GM19397 (cell line): ENCODE results near the gene FCGBP.
"Not testable (repeated sequence)": the region's sequence is repeated elsewhere in the genome, so short reads cannot be mapped to it uniquely, and the experiment has no call there.

ENCODE experiments used
- ATAC-seq: cut with Tn5 transposase; IDR thresholded peaks from one replicate; pipeline ENCODE4 v1.9.1; 2021; ENCODE audit warnings: mild to moderate bottlenecking, moderate library complexity; ENCODE audit not compliant: unreplicated experiment

FCGBP gene

DNA sequence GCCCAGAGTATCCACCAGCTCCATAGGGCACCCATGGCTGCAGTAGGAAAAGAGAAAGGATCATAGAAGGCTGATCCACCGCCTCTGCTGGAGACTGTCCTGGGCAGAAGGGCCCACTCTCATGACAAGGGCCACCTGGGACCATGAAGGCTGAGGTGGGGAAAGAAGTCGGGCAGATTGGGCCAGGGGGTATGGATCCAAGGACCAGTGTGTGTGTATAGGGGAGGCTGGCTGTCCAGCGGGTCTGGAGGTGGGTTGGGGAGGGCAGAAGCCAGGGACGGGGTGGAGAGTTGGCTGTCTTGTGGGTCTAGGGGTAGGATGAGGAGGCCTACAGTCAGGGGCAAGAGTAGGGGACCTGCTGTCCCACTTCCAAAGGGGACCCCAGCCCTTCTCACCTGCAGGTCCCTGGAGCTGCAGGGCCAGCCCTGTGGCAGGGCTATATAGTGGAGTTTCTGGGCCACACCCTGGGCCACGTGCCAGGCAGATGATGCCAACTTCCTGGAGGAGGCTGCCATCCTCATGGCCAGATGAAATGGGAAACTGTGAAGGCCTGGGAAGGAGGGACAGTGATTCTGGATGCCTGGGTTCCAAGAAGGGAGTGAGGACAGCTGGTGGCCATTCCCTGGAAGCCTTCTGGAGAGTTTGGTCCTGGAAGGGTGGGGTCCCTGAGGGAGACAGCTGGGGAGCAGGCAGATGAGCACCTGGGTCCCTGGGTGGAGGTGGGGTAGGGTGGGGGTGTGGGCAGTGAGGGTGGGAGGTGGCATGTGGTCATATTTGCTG lies at the start of gene FCGBP:
Gene FCGBP, minus strand, starts transcription at position 51 of the 780 bp plus-strand sequence.
- no peak for ATAC-seq

- no peak for ATAC-seq
Observed at GRCh38 chr19:39983695-39984300, 49.4 kb upstream of the FCGBP start.

DNA sequence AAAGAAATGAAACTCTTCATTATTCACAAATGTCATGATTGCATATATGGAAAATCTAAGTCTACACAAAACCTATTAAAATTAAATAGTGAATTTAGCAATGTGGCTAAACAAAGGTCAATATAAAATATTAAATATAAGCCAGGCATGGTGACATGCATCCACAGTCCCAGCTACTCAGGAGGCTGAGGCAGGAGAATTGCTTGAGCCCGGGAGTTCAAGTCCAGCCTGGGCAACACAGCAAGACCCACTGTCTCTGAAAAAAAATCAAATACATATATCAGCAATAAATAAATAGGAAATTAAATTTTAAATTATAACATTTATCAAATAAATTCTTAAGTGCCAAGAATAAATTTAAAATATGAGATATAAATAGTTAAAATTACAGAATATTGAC lies 48.4 kb upstream of the FCGBP start:
- no peak for ATAC-seq

GRCh38 chr19:39974377-39975155 lies 40.1 kb upstream of the FCGBP start:
- no peak for ATAC-seq

GRCh38 chr19:39971380-39972035 lies 37.1 kb upstream of the FCGBP start:
- ATAC-seq = no peak

- ATAC-seq = peak; percentile 95
Observed at GRCh38 chr19:39970675-39971379, 36.4 kb upstream of the FCGBP start, which contains the start of gene PSMC4. Gene PSMC4, plus strand, starts transcription at chr19:39971165. Its CDS starts 38 bp downstream, at chr19:39971203.

- ATAC-seq = no peak
Observed at GRCh38 chr19:39970425-39970674, 35.9 kb upstream of the FCGBP start.

GRCh38 chr19:39969681-39970424 lies 35.4 kb upstream of the FCGBP start:
- ATAC-seq = no peak

GRCh38 chr19:39969266-39969665 lies 34.8 kb upstream of the FCGBP start:
- ATAC-seq = no peak

DNA sequence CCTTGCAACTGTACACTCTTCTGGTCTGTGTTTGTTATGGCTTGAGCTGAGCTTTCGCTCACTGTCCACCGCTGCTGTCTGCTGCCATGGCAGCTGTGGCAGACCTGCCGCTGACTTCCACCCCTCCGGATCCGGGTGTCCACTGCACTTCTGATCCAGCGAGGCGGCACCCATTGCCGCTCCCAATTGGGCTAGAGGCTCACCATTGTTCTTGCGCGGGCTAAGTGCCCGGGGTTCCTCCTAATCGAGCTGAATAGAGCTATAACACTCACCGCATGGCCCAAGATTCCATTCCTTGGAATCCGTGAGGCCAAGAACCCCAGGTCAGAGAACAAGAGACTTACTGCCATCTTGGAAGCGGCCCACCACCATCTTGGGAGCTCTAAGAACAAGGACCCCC lies 34.4 kb upstream of the FCGBP start:
- no peak for ATAC-seq

- no peak for ATAC-seq
Observed at GRCh38 chr19:39967561-39967960, 33.1 kb upstream of the FCGBP start.

DNA sequence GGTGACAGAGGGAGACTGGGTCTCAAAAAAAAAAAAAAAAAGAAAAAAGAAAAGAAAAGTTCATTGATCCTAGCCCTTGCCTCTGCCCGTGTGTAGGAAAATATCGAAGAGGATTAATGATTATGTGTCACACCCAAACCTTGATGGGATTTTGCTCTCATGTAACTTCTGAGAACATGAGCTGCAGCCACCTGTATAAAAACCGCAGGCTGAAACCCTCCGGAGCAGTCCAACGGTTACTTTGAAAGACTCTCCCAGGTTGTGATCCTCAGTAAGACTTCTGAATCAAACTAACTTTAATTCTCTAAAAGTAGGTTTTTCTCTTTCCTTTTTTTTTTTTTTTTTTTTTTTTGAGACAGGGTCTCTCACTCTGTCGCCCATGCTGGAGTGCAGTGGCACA lies 32.2 kb upstream of the FCGBP start:
- ATAC-seq = no peak

DNA sequence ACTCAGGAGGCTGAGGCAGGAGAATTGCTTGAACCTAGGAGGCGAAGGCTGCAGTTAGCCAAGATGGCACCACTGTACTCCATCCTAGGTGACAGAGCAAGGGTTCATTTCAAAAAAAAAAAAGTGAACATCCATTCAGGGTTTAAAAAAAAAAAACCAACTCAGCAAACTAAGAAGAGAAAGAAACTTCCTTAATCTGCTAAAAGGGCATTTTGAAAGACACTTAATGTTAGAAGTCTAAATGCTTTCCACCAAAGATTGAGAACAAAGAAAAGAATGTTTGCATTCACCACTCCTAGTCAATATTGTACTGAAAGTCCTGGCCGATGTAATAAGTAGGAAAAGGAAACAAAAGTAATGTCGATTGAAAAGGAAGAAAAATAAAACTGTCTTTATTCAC lies 29.5 kb upstream of the FCGBP start:
- no peak for ATAC-seq

DNA sequence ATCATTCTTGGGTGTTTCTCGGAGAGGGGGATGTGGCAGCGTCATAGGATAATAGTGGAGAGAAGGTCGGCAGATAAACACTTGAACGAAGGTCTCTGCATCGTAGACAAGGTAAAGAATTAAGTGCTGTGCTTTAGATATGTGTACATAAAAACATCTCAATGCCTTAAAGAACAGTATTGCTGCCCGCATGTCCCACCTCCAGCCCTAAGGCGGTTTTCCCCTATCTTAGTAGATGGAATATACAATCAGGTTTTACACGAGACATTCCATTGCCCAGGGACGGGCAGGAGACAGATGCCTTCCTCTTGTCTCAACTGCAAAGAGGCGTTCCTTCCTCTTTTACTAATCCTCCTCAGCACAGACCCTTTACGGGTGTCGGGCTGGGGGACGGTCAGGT lies 25.0 kb upstream of the FCGBP start:
- not testable (repeated sequence) for ATAC-seq

- ATAC-seq = not testable (repeated sequence)
Observed at GRCh38 chr19:39958942-39959341, 24.5 kb upstream of the FCGBP start.

DNA sequence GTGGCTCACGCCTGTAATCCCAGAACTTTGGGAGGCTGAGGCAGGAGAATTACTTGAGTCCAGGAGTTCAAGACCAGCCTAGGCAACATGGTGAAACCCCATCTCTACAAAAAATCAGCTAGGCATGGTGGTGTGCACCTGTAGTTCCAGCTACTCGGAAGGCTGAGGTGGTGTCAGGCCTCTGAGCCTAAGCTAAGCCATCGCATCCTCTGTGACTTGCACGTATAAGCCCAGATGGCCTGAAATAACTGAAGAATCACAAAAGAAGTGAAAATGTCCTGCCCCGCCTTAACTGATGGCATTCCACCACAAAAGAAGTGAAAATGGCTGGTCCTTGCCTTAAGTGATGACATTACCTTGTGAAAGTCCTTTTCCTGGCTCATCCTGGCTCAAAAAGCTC lies 23.5 kb upstream of the FCGBP start:
- not testable (repeated sequence) for ATAC-seq

DNA sequence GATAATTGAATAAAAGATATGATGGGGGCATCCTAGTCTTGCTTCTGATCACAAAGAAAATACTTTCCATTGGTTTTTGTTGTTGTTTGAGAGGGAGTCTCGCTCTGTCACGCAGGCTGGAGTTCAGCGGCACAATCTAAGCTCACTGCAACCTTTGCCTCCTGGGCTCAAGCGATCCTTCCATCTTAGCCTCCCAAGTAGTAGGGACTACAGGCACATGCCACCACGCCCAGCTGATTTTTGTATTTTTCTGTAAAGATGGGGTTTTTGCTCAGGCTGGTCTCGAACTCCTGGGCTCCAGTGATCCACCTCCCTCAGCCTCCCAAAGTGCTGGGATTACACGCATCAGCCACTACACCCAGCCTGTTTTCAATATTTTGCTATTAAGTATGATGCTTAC lies 19.5 kb upstream of the FCGBP start:
- ATAC-seq = no peak

- ATAC-seq = no peak
Observed at GRCh38 chr19:39951686-39952085, 17.3 kb upstream of the FCGBP start.

GRCh38 chr19:39951065-39951650 lies 16.7 kb upstream of the FCGBP start:
- no peak for ATAC-seq
